Caki2 (cell line): ENCODE data around the gene RELT. TPM values are rescaled to one million over a fixed set of nuclear protein-coding genes. Genes with fewer than 3 reads are reported as not detected.

Experiments
- DNase-seq: peaks from one replicate; pipeline ENCODE4 v3.0.0-alpha.2; 2015; ENCODE audit warnings: low read depth
- in situ Hi-C: cut with HindIII; loops from 2 replicates; pipeline ENCODE4 v1.10.0; 2016; ENCODE audit warnings: low sequenced_read_pairs, low pct_unique_long_range_greater_than_20kb, mixed read lengths
- total RNA-seq: library from RNA; depleted of rRNA; stranded (reverse); fragments of >200 nt; shearing (Covaris generic); gene quantifications from 2 replicates; pipeline ENCODE4 v1.2.3, GENCODE V29; 2014; ENCODE audit warnings: low replicate concordance

The RELT gene
- total RNA-seq, 1 experiment from 2014 or later = 2.5 TPM

DNA sequence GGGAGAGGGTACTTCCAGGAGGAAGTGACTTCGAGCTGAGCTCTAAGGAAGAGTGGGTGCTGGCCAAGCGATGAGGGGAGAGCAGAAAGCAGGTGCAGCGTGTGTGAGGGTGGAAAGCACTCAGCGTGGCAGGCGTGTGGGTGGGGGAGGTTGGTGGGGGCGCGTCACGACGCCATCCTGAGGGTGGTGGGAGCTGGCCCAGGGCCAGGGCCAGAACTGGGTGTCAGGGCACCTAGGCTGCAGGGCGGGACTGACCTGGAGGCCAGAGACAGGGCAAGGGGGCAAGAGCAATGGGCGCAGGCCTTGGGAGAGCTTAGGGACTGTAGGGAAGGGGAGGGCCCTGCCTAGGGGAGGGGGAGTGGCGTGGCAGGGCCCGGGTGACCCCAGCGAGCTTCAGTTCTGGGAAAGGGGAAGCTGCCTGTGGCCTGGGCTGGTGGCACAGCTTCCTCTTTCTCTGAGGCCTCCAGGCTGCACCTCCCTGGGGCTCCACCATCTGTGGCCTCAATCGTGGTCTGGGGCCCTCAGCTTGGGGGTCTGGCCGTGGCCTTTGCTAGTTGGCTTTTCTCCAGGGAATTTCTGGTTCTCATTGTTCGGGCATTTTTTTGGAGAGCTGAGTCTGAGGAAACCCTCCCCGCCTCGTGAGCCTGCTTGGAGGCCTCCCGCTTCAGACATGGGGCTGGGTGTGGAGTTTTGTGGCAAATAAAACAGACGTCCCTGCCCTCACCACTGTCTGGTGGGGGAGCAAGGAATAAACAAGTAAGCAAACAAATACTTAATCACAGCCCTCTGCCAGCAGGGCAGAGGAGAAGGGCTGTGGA lies 8.9 kb downstream of the RELT start:
- no peak for DNase-seq
- in situ Hi-C loops = no loop called here

DNA sequence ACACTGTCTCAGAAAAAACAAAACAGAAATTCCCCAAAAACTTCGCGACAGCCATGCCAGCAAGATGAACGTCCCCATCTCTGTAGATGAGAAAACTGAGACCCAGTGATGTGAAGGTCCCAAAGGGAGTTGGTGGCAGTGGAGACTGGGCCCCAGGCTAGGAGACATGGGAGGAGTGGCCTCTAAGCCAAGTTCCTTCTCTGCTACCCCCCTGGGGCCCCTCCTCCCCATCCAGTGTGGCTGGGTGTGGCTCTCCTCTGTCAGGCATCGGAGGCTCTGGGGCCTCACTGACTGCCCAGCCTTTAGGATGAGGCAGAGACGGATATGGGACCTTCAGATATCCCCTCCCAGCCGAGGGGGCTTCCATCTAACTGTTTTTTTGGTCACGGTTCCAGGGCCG lies 9.8 kb downstream of the RELT start:
- in situ Hi-C loops = no loop called here
- DNase-seq = no peak

DNA sequence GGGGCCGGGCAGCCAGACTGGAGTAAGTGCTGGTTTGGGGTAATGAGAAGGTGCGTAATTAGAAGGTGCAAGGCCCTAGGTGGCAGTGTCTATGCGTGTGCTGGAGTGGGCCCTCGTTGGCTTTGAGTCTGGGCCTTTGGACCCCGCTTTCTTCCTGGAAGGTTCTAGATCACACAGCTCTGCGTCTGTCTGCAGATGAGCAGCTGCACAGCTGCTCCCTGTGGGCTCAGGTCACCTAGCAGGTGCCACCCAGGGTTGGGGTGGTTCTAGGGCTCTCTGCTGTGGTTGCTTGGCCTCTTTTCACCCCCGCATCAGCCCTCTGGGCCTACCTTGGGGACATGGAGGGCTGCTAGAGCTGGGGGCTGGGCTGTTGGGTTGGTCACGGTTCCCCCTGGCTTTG lies 10.3 kb downstream of the RELT start:
- in situ Hi-C loops = no loop called here

DNA sequence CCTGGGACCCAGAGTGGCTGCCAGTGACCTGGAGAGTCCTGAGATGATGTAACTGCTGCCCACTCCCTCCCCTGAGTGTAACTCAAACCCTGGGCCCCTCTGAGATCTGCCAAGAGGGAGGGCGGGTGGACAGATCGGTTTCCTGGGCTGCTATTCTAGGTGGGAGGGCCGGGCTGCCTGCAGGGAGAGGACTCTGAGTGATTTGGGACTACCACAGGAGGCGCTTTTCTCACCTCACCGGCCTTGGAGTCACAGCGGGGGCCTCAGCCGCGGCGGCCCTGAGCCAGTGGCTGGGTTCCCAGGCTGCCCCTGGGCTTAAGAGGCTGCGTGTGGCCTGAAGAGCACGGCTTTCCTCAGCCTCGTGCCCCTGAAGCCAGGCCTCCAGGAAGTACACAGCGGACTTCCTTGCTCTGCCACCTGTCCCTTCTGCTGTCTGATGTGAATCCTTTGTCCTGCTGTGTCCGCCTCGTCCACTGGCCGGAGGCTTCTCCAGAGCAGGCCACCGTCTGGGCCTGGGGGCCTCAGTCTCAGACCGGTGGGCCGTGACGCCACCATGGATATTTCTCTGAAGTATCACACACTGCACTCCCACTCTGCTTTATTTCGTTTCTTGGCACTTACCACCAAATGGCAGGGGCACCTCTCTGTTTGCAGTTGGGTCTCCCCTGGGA lies 11.5 kb downstream of the RELT start:
- in situ Hi-C loops = no loop called here
- DNase-seq = no peak

More for the DNA sequence above, 10.3 kb downstream of the RELT start:
- DNase-seq = no peak

DNA sequence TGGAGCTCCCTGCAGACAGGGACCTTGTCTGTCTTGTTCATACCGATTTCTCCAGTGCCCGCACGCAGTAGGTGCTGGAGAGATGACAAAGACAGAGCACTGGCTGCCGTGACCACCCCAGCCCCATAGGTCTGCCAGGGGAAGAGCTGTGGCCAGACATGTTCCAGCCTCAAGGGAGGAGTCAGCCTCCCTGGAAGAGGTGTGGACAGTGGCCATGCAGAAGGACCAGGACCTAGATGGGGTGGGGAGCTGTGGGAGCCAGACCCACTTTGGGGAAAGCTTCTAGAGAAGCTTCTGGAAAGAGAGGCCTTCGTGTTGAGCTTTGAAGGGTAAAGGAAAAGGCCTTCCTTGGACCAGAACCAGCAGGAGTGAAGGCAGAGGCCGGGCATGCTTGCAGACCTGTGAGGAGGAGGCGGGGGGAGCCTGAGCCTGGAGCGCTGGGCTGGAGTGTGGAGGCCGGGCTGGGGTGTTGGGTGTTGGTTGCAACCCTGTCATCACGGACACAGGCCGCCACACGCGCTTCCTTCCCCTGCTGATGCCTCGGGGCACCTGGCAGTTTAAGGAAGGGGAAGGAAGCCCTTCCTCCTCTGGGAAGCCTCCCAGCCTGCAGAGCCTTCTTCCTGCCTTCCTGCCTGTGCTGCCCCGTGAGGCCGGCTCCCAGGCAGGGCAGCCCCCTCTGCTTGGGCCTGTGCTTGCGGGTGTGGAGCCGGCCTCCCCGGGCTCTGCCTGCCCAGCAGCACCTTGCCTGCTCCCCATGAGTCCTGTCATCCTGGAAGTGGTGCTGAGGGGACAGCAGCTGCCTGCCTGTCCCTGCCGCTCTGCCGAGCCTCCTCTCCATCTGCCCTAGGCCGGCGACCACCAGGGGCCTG lies 12.3 kb downstream of the RELT start:
- in situ Hi-C loops = no loop called here
- DNase-seq = no peak

DNA sequence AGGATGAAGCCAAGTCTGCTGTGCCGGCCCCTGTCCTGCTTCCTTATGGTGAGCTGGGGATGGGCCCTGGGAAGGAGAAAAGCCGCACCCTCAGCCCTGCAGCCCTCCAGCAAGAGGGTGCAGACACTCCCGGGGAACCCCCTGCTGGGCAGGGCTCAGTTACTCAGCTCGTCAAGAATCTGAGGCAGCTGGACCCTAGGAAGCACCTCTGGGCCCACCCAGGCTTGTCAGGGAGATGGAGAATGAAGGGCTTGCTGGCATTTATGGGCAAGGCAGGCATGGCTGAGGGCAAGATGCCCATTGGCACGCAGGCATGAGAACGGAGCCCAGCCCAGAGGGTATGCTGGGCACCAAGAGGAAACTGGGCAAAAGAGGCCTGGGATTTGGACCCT lies 12.9 kb downstream of the RELT start:
- in situ Hi-C loops = no loop called here
- no peak for DNase-seq

- in situ Hi-C loops = no loop called here
- DNase-seq = no peak
Observed at GRCh38 chr11:73389916-73390315, 13.7 kb downstream of the RELT start.

GRCh38 chr11:73390601-73391565 lies 14.7 kb downstream of the RELT start:
- in situ Hi-C loops = no loop called here
- DNase-seq = no peak

DNA sequence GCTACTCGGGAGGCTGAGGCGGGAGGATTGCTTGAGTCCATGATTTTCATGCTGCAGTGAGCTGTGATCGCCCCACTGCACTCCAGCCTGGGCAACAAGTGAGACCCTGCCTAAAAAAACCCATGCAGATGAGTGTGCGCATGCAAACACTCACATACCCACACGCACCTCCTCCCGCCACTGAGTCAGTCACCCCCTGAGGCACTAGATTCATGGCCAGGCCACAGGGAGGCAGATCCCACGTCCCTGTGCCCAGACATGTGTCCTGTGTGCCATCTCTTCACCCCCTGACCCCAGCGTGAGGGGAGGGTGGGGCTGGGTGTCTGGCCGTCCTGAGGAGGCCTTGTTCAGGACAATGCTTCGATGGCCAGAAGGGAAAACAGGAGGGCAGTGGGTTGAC lies 15.5 kb downstream of the RELT start:
- DNase-seq = no peak
- in situ Hi-C loops = no loop called here

- in situ Hi-C loops = no loop called here
- DNase-seq = no peak
Observed at GRCh38 chr11:73392108-73393010, 16.2 kb downstream of the RELT start.

- no peak for DNase-seq
- in situ Hi-C loops = no loop called here
Observed at GRCh38 chr11:73393011-73393380, 16.8 kb downstream of the RELT start.

- DNase-seq = peak; percentile 56
- in situ Hi-C loops = no loop called here
Observed at GRCh38 chr11:73393479-73394415, 17.5 kb downstream of the RELT start.

GRCh38 chr11:73394416-73395296 lies 18.5 kb downstream of the RELT start:
- in situ Hi-C loops = no loop called here

GRCh38 chr11:73395297-73396208 lies 19.4 kb downstream of the RELT start:
- no peak for DNase-seq
- in situ Hi-C loops = no loop called here

More at GRCh38 chr11:73394416-73395296, 18.5 kb downstream of the RELT start:
- DNase-seq = no peak
